Central memory CD8-positive, alpha-beta T cell (primary cell): ENCODE data around the gene COP1.
A peak's percentile ranks its signal among the peaks of the same experiment; 100 is the strongest.
"Not testable (repeated sequence)": the region's sequence is repeated elsewhere in the genome, so short reads cannot be mapped to it uniquely, and the experiment has no call there.

Experiments used
- ATAC-seq: fragments of 150-1000 bp; cut with Tn5 transposase; replicated peaks from 2 replicates; pipeline ENCODE4 v1.10.0; 2022; ENCODE audit warnings: mild to moderate bottlenecking, moderate FRiP score, moderate number of reproducible peaks; ENCODE audit not compliant: poor library complexity, severe bottlenecking; ENCODE audit errors: extremely low read depth
- DNase-seq, 2 donors: peaks; one replicate each; pipeline ENCODE4 v3.0.0; 2021; ENCODE audit warnings: low spot score in 2 of 2
- H3K27ac Mint-ChIP-seq: one replicate; pipeline ENCODE4 v1.8.0; 2022; ENCODE audit warnings: low read depth, mild to moderate bottlenecking, moderate library complexity, mixed read lengths
- H3K27me3 Mint-ChIP-seq: one replicate; pipeline ENCODE4 v1.8.0; 2022; ENCODE audit warnings: mixed read lengths
- H3K36me3 Mint-ChIP-seq: one replicate; pipeline ENCODE4 v1.8.0; 2022; ENCODE audit warnings: mild to moderate bottlenecking, moderate library complexity, mixed read lengths; ENCODE audit not compliant: insufficient read depth
- H3K4me1 Mint-ChIP-seq: one replicate; pipeline ENCODE4 v1.8.0; 2022; ENCODE audit warnings: mixed read lengths
- H3K4me3 Mint-ChIP-seq: one replicate; pipeline ENCODE4 v1.8.0; 2022; ENCODE audit warnings: mild to moderate bottlenecking, moderate library complexity, mixed read lengths
- H3K9me3 Mint-ChIP-seq: one replicate; pipeline ENCODE4 v1.8.0; 2022; ENCODE audit warnings: mixed read lengths

Gene COP1

GRCh38 chr1:176216031-176216430 lies 8.9 kb upstream of the COP1 start:
- no peak overlapping the region for H3K27ac Mint-ChIP-seq
- no peaks in the 10 kb centered on the region for H3K36me3 Mint-ChIP-seq
- ATAC-seq (no peak), DNase-seq (no peak)
- no peak overlapping the region for H3K4me3 Mint-ChIP-seq
- no peaks in the 10 kb centered on the region for H3K4me1 Mint-ChIP-seq
- H3K9me3 Mint-ChIP-seq: no peaks in the 10 kb centered on the region
- H3K27me3 Mint-ChIP-seq: peaks cover 38% of the 10 kb centered on the region

DNA sequence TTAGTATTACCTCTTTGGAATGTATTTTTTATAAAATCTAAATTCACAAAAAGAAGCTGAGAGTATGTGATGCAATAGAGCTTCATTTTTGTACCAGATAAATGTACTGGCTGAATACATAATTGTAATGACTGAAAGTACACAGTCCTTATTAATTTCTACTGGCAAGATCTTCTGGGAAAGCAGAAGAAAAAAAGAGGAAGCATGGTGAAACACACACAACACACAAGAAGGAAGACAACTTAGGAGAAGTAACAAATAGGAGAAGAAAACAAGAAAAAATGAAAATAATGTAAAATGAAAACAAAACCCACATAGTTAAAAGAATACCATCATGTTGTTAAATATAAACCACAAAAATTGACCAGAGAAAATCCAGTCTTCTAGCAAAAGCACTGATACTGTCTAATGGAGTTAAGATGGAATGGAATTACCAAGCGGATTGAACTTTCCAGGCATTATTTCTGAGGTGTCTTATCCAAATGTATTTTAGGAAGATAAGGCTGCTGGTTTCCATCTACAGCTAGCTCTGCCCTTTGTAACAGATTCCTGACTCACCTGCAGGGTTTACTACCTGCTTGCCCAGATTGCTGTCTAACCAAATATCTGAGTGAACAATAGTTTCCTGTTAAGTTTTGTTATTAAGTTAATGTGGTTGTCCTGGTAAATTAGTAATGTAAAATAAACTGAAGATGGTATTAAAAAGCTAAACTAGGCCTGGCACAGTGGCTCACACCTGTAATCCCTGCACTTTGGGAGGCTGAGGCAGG lies 4.5 kb upstream of the COP1 start:
- ATAC-seq (no peak), DNase-seq (no peak)
- H3K9me3 Mint-ChIP-seq: no peaks in the 10 kb centered on the region
- no peak overlapping the region for H3K4me3 Mint-ChIP-seq
- peaks cover 12% of the 10 kb centered on the region for H3K36me3 Mint-ChIP-seq
- no peaks in the 10 kb centered on the region for H3K4me1 Mint-ChIP-seq
- H3K27ac Mint-ChIP-seq: no peak overlapping the region
- H3K27me3 Mint-ChIP-seq: peaks cover 19% of the 10 kb centered on the region

DNA sequence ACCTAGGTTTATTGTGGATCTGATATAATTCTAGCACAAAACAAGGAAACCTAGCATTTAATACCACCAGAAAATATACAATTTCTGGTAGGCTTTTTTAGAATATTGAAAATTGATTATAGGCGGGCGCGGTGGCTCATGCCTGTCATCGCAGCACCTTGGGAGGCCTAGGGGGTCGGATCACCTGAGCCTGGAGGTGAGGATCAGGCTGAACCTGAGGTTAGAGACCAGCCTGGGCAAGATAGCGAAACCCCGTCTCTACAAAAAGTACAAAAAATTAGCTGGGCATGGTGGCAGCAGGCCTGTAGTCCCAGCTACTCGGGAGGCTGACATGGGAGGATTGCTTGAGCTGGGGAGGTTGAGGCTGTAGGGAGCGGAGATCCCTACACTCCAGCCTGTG lies 948 bp upstream of the COP1 start:
- Mint-ChIP-seq H3K9me3 (no peaks in the 10 kb centered on the region), H3K4me1 (peaks cover 24% of the 10 kb centered on the region), H3K27ac (peak overlapping the region; percentile 98), H3K4me3 (peak overlapping the region; percentile 88), H3K36me3 (peaks cover 18% of the 10 kb centered on the region), H3K27me3 (no peaks in the 10 kb centered on the region)
- ATAC-seq (no peak), DNase-seq (no peak)

GRCh38 chr1:176206006-176206960 lies 803 bp downstream of the COP1 start:
- peaks cover 37% of the 10 kb centered on the region for H3K4me1 Mint-ChIP-seq
- H3K27me3 Mint-ChIP-seq: no peaks in the 10 kb centered on the region
- DNase-seq: no peak
- ATAC-seq: peak; percentile 13
- no peaks in the 10 kb centered on the region for H3K9me3 Mint-ChIP-seq
- peaks cover 18% of the 10 kb centered on the region for H3K36me3 Mint-ChIP-seq
- peak overlapping the region; percentile 88 for H3K4me3 Mint-ChIP-seq
- H3K27ac Mint-ChIP-seq: peak overlapping the region; percentile 98

DNA sequence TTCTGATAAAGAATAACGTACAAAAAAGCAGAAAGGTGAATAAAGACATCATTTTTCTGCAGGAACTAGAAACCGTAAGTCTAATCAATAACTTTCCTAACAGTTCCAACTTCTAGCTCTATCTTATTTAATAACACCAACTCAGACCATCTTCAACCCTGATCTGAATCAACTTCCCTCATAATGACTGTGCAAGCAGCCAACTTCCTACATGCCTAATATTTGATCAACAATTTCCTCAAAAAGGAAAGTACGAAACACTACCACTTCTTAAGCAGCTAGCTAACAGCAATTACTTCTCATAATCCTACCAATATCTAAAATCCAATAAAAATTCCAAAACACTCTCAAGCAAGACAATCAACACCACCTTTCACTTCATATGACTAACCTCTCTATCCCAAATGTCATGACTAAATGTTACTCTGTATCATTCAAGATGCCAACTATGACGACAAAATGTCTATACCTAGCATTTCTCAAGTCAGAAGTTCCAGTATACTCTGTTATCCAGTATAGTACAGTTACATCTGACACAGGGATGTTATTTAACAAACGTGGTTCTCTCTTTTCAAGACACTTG lies 1.7 kb downstream of the COP1 start:
- Mint-ChIP-seq H3K9me3 (no peaks in the 10 kb centered on the region), H3K27ac (peak overlapping the region; percentile 98), H3K36me3 (peaks cover 18% of the 10 kb centered on the region), H3K27me3 (no peaks in the 10 kb centered on the region), H3K4me1 (peaks cover 43% of the 10 kb centered on the region), H3K4me3 (peak overlapping the region; percentile 88)
- ATAC-seq: no peak
- no peak for DNase-seq

DNA sequence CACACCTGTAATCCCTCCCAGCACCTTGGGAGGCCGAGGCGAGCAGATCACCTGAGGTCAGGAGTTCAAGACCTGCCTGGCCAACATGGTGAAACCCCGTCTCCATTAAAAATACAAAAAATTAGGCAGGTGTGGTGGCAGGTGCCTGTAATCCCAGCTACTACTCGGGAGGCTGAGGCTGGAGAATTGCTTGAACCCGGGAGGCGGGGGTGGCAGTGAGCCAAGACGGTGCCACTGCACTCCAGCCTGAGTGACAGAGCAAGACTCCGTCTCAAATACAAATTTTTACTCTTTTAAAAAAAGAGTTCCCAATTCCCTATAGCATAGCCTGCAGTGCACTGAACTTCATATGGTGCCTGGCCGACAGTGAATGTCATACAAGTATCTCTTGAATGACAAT lies 2.4 kb downstream of the COP1 start:
- not testable (repeated sequence) for DNase-seq, H3K9me3 Mint-ChIP-seq, ATAC-seq, H3K27me3 Mint-ChIP-seq
- peak overlapping the region; percentile 88 for H3K4me3 Mint-ChIP-seq
- H3K27ac Mint-ChIP-seq: peak overlapping the region; percentile 98
- peaks cover 51% of the 10 kb centered on the region for H3K4me1 Mint-ChIP-seq
- H3K36me3 Mint-ChIP-seq: peaks cover 19% of the 10 kb centered on the region

- Mint-ChIP-seq H3K27me3 (no peaks in the 10 kb centered on the region), H3K9me3 (no peaks in the 10 kb centered on the region), H3K36me3 (peaks cover 19% of the 10 kb centered on the region), H3K27ac (no peak overlapping the region), H3K4me3 (no peak overlapping the region), H3K4me1 (peaks cover 59% of the 10 kb centered on the region)
- DNase-seq (no peak), ATAC-seq (no peak)
Observed at GRCh38 chr1:176203735-176204134, 3.4 kb downstream of the COP1 start.

- no peak for DNase-seq
- ATAC-seq: no peak
- Mint-ChIP-seq H3K4me3 (no peak overlapping the region), H3K9me3 (no peaks in the 10 kb centered on the region), H3K36me3 (peaks cover 10% of the 10 kb centered on the region), H3K27ac (no peak overlapping the region), H3K27me3 (no peaks in the 10 kb centered on the region), H3K4me1 (peaks cover 75% of the 10 kb centered on the region)
Observed at GRCh38 chr1:176201568-176201967, 5.5 kb downstream of the COP1 start.

- no peak overlapping the region for H3K4me3 Mint-ChIP-seq
- no peak for ATAC-seq
- no peak overlapping the region for H3K27ac Mint-ChIP-seq
- no peaks in the 10 kb centered on the region for H3K9me3 Mint-ChIP-seq
- peaks cover 75% of the 10 kb centered on the region for H3K4me1 Mint-ChIP-seq
- H3K27me3 Mint-ChIP-seq: no peaks in the 10 kb centered on the region
- peaks cover 3% of the 10 kb centered on the region for H3K36me3 Mint-ChIP-seq
- DNase-seq: no peak
Observed at GRCh38 chr1:176199707-176200106, 7.4 kb downstream of the COP1 start.

GRCh38 chr1:176198413-176198812 lies 8.7 kb downstream of the COP1 start:
- DNase-seq (no peak), ATAC-seq (no peak)
- no peak overlapping the region for H3K4me3 Mint-ChIP-seq
- H3K4me1 Mint-ChIP-seq: peaks cover 82% of the 10 kb centered on the region
- no peaks in the 10 kb centered on the region for H3K27me3 Mint-ChIP-seq
- no peak overlapping the region for H3K27ac Mint-ChIP-seq
- peaks cover 5% of the 10 kb centered on the region for H3K36me3 Mint-ChIP-seq
- no peaks in the 10 kb centered on the region for H3K9me3 Mint-ChIP-seq

- H3K27ac Mint-ChIP-seq: peak overlapping the region; percentile 38
- no peak for DNase-seq
- H3K4me1 Mint-ChIP-seq: peaks cover 90% of the 10 kb centered on the region
- no peaks in the 10 kb centered on the region for H3K9me3 Mint-ChIP-seq
- no peaks in the 10 kb centered on the region for H3K27me3 Mint-ChIP-seq
- H3K36me3 Mint-ChIP-seq: peaks cover 5% of the 10 kb centered on the region
- no peak for ATAC-seq
- peak overlapping the region; percentile 29 for H3K4me3 Mint-ChIP-seq
Observed at GRCh38 chr1:176196728-176197127, 10.4 kb downstream of the COP1 start.

- Mint-ChIP-seq H3K27me3 (no peaks in the 10 kb centered on the region), H3K36me3 (peaks cover 5% of the 10 kb centered on the region), H3K9me3 (no peaks in the 10 kb centered on the region), H3K4me3 (no peak overlapping the region), H3K4me1 (peaks cover 87% of the 10 kb centered on the region), H3K27ac (no peak overlapping the region)
- no peak for DNase-seq
- no peak for ATAC-seq
Observed at GRCh38 chr1:176195547-176195946, 11.5 kb downstream of the COP1 start.
